Measurements from ENCODE around the gene AFF3.

- TF ChIP-seq, protein P1, sequence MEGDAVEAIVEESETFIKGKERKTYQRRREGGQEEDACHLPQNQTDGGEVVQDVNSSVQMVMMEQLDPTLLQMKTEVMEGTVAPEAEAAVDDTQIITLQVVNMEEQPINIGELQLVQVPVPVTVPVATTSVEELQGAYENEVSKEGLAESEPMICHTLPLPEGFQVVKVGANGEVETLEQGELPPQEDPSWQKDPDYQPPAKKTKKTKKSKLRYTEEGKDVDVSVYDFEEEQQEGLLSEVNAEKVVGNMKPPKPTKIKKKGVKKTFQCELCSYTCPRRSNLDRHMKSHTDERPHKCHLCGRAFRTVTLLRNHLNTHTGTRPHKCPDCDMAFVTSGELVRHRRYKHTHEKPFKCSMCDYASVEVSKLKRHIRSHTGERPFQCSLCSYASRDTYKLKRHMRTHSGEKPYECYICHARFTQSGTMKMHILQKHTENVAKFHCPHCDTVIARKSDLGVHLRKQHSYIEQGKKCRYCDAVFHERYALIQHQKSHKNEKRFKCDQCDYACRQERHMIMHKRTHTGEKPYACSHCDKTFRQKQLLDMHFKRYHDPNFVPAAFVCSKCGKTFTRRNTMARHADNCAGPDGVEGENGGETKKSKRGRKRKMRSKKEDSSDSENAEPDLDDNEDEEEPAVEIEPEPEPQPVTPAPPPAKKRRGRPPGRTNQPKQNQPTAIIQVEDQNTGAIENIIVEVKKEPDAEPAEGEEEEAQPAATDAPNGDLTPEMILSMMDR (conservative IDR thresholded peaks at IDR 0.05; ENCODE audit: low read depth, low read length), result no peak
- no peak for TF ChIP-seq POLR2A (IDR thresholded peaks at IDR 0.05; ENCODE audit: low read depth, low read length)
- no peak for TF ChIP-seq BHLHE40 (IDR thresholded peaks at IDR 0.05; ENCODE audit: low read depth, low read length)
Measured at GRCh38 chr2:100186126-100186525, 43.7 kb upstream of the AFF3 start.

Data from IMR-90 (cell line).